Kidney glomerular epithelial cell (primary cell): Measurements from ENCODE around the gene PLCL2.

Experiments
- DNase-seq: peaks from one replicate; lab custom pipeline; 2025; lab: John Stamatoyannopoulos, UW

The PLCL2 gene

DNA sequence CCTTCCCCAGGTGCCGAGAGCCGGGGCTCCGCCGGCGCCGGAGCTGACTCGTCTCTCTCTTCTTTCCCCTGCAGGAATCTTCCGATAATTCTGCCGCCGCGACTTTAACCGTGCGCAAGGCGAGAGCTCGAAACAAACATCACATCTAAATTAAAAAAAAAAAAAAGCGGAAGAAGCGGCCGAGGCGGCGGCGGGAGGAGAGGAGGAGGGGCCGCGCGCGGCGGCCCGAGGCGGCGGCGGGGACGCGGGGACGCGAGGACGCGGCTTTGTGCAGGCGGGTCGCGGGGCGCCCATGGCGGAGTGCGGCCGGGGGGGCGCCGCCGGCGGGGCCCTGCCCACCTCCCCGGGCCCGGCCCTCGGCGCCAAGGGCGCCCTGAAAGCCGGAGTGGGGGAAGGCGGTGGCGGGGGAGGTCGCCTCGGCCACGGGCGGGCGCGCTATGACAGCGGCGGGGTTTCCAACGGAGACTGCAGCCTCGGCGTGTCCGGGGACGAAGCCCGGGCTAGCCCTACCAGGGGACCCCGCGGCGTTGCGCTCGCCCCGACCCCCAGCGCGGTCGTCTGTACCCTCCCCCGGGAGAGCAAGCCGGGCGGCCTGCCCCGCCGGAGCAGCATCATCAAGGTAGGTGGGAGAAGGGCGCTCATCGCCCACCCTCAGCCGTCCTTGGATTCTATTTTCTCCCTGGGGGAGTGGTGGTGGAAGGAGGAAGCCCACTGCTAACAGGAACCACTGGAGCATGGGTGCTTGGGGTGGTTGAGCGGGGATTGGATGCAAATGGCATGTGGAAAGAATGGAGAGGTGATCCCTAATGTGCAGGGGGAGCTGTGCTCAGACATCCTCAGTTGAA lies at the start of gene PLCL2:
Gene PLCL2, plus strand, starts transcription at position 208 of the 845 bp plus-strand sequence. Its CDS starts 85 bp downstream, at position 293.
- no peak for DNase-seq

DNA sequence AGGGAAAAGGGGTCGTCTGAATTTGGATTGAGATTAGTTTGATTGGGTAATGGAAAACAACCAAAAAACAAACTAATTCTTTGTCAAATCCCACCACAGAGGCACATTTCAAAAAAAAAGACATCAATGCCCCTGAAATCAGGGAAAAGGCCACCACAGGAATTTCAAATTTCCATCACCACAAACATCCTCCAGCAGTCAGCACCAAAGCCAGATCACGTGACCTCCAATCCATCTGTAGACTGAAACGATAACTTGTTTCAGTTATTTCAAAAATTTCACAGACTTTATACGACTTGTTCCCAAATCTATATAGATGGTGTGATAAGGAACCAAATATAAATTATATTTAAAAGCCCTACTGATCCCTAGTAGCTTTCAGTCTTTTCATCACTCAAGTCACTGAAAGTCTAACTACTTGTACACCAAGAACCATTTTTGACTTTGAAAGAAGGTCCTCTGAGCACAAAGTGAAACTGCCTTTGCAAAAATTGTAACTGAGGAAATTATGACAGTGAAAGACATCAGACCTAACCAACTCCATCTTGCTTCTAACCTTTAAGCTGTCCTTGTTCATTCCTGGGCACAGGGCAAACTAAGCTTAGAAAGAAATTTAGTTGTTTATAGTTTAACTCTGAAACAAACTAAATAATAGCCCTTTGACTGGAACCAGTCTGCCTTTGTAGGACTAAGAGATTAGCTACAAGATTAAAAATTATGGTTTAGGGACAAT lies 48.1 kb upstream of the PLCL2 start:
- DNase-seq: no peak

GRCh38 chr3:16837602-16838001 lies 47.2 kb upstream of the PLCL2 start:
- no peak for DNase-seq

DNA sequence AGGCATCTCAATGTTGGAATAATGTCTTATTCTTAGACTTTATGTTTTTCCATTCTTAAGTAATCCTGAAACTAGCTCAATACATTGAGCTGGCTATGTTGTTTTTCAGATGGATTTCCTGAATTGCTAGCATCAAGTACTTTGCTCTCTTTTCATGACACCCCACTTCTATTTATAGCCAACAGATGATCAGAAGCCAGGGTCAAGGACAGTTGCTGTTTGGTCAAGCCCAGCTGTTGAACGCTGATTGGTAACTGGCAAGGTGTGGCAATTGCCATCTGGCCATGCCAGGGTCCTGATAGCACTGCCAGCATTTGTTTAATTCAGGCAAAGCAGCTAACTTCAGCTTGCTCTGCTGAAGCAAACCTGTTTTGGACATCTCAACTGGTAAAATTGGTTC lies 46.2 kb upstream of the PLCL2 start:
- DNase-seq: no peak

DNA sequence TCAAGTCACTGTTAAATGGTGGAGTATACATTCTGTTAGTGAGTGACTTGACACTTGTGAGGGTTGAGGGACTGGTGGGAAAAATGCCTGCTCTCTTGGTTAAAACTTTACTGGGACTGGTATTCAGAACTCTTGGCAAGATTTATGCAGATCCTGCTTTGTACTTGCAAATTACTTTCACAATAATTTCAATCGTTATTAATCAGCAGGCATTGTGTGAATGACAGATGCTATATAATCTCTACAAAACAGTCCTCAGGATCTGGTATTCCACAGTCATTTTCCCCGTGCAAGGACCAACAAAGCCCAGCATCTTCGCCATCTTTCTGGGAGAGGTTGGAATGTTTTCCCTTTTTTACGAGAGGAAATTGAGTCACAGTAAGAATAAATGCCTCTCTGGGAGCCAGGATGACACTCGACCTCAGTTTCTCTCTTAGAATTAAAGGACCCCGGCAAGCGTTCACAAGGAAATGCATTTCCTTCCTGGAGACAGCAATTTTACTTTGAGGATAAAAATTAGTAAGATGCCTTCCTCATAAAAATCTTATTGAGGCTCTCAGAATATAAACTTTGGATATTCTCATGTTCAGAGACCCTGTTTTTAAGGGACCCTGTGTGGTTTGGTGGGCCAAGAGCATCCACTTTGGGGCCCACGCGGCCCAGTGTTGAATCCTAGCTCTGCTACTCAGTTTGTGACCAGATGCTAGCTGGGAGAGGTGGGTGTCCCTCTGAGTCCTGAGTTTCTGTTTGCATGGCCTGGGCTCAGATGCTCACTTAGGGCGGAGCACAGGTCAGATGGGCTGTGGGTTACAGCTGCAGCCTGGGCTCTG lies 45.3 kb upstream of the PLCL2 start:
- no peak for DNase-seq

DNA sequence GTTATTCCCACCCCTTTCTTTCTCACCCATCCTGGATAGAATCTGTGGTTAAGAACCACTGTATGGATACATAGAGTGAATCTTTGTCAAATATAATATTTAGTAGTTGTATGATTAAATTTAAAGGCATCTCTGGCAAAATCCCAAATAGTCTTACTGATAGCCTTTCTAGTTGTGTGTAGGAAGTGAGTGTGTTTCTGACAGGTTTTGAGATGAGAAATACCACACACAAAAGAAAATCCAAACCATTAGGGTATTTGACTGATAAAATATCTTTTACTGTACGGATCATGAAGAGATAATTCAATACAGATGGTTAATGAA lies 44.7 kb upstream of the PLCL2 start:
- no peak for DNase-seq

DNA sequence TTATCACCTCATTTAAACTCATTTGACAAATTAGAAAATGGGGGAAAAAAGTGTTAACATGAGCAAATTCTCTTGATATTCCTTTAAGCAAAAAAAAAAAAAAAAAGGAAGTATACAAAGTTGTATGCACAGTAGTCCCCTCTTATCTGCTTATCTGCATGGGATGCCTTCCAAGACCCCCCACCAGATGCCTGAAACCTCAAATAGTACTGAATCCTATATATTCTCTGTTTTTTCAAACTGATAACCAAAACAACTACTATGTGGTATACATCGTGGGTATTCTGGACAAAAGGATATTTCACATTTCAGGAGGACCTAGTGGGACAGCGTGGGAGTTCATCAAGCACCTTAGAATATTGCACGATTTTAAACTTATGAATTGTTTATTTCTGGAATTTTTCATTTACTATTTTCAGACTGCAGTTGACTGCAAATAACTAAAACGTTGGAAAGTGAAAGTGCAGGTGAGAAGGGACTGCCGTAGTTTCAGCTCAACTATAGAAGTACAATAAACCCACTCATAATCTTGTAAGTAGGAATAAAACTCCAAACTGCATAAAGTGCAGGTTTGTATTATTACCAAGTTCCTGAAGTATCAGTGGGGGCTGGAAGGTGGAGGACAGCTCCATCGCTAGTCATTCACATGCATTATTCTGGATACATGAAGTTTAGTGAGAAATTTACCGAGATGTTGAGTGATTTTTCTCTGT lies 43.6 kb upstream of the PLCL2 start:
- DNase-seq: no peak

DNA sequence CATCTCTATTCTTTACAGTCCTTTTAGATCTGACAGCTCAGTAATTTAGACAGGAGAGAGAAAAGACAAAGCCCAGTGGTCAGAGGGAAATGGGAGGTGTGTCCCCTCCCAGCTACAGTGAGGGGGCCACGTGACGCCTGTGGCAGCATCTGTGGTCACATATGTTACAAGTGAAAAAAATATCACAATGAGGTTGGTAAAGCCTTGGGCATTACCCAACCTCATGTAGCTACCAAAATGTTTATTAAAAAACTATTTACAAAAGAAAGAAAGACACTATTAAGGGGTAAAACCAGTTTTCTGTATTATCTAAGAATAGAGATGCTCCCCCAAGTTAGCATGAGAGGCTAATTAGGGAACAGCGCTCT lies 42.9 kb upstream of the PLCL2 start:
- no peak for DNase-seq

GRCh38 chr3:16842272-16843270 lies 42.2 kb upstream of the PLCL2 start:
- no peak for DNase-seq

DNA sequence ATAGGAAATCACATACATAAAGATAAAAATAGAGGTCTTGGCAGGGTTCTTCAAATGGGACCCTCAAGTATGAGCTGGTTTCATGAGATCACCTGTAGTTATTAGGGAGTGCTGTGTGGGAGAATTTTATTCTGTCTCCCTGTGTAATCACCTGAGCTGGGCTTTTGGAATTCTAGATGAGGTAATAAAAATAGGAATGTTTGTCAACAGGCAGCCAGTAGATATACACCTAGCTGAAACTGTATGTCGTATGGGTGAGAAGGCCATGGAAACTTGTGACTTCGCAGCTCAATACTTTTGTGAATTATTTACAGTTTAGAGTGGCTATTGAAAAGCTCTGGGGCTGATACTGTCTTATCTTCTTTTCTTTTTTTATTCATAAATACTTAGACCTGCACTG lies 40.5 kb upstream of the PLCL2 start:
- no peak for DNase-seq

- no peak for DNase-seq
Measured at GRCh38 chr3:16844791-16845190, 40.0 kb upstream of the PLCL2 start.

DNA sequence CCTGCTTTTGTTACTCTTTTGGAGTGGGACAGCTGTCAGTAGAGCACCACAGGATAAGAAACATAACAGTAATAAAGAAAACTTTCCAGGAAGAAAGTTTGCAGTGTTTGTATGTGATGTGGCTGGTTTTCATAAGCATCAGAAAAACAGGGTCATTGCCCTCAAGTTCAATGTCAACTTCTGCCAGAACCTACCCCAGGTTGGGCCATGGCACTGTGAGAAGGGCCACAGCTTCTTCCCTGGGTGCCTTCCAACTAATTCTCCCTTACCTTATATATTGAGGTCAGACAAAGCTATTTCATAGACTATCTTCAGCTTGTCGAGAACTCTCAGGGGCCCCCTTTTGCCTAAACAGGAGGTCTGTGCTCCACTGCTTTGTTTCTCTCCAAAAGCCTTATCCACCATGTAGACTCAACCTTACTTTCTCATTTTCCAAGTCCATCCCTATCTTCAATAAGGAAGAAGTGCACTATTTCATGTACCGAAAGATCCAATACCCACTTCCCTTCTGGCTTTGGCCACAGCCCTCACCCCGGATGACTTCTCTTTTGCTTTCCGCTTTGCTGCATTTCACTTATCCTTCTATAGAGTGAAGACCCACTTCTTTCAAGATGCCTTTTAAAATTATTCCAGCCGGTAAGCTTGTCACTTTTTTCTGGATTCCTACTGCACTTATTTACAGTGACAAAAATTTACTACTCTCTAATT lies 38.2 kb upstream of the PLCL2 start:
- DNase-seq: no peak

DNA sequence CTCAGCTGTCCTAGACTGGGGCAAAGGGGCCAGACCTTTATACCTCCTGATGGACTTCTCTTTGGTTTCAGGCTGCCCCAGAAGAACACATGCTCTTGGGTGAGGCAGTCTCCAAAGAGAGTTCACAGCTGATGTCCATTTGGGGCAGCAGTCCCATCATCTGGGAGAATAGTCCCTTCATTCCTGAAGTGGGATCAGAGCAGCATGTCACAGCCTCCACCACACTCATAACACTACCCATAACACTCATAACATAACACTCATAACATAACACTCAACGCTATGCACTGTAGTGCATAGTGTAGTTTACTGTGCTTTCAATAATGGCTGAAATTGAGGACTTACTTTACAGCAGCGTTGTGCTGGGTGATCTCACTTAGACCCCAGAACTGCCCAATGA lies 36.7 kb upstream of the PLCL2 start:
- DNase-seq: no peak

GRCh38 chr3:16849229-16849628 lies 35.5 kb upstream of the PLCL2 start:
- no peak for DNase-seq

- DNase-seq: no peak
Measured at GRCh38 chr3:16849795-16850194, 35.0 kb upstream of the PLCL2 start.

DNA sequence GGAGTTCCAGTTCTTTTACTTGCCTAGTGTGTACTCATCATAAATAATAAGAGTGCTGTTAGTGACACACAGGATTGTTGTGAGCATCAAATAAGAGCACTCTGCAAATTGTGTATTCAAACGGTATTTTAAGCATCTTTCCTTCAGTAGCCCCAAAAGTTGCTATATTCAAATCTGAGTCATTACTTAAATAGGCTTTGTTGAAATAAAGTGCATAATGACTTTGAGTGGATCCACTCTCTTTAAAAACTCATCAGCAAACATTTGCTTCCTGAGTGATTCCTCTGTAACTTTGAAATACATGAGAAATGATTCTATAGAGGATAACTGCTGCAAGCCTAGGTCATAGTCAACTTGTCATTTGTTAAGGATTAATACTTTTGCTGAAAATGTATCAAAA lies 29.3 kb upstream of the PLCL2 start:
- DNase-seq: no peak

DNA sequence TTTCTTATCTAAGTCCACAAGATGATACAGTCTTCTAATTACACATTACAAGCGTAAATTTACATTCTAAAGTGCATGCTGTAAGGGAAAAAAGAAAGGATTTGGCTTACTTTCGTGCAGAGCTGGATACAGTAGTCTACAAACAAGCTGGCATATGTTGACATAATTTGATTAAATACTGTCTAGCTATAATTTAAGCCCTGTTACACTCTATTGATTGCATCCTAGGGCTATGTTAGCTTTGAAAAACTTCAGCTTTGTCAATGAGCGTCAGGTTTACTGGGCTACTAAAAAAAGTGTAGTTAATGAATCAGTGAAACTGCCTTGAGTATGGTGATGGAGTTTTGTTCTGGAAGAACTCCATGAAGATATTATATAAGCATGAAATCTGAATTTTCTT lies 24.5 kb upstream of the PLCL2 start:
- no peak for DNase-seq

- DNase-seq: no peak
Measured at GRCh38 chr3:16861432-16861831, 23.3 kb upstream of the PLCL2 start.

DNA sequence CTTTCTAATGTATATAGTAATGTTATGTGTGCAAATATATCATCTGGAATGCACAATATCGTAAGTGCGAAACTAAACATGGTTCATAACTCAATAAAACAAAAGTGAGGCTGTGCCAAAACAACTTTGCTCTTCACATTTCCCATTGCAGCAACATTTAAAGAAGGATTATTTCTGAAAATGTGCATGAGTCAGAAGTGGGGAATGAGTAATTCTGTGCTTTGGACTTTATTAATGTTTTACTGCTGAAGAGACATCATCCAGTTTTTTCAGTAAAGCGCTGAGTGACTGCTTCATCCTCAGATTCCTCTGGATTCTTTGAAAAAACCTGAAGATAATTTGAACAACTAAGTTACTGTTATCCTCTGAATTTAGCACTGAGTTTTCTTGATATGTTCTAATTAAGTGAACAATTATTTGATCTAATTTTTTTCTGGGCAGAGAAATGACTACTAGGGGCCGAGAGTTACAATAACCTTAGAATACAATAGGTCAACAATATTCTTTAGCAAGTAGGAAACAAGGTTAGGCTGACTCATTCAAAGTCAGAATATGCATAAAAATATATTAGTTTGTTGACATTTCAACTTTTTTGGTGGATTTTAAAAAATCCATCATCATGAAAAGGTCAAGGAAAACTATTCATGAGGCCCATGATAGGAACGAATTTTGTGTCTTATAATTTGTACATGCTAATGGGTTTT lies 20.0 kb upstream of the PLCL2 start:
- peak; percentile 77 for DNase-seq

- DNase-seq: no peak
Measured at GRCh38 chr3:16865335-16865734, 19.4 kb upstream of the PLCL2 start.
